Measurements from ENCODE around the gene ACAP3. TPM values are rescaled to one million over a fixed set of nuclear protein-coding genes. Genes with fewer than 3 reads are reported as not detected.

Gene ACAP3
- total RNA-seq, 1 experiment from 2014 or later, result 30.7 TPM

- ATAC-seq, result peak; percentile 84
- ChIA-PET CTCF (interaction anchor here (1.2 kb wide), 1 partner anchor 117 kb away, joined by 3 read pairs; no protein-coding TSS in a partner anchor), POLR2A (no interaction called here)
- H3K36me3 ChIP-seq (ENCODE audit: control insufficient read depth, insufficient read depth, low read length), result no peaks in the 10 kb centered on the region; the same call in none of the 2 replicates
- peak within 1 kb of the TSS; percentile 91 for H3K27ac ChIP-seq (ENCODE audit: low read length)
- peak within 1 kb of the TSS; percentile 83 to 87 for H3K4me3 ChIP-seq (ENCODE audit: low read depth in 2 of 2, low read length in 2 of 2)
- H3K4me1 ChIP-seq (ENCODE audit: control insufficient read depth, insufficient read depth, low read length), result peaks cover 31% of the 10 kb centered on the region
- in situ Hi-C loops (cut with HindIII; ENCODE audit: low pct_unique_long_range_greater_than_20kb, low sequenced_read_pairs) (no loop called here), intact Hi-C loops (cut with micrococcal nuclease; ENCODE audit: unreplicated experiment) (no loop called here)
- no peaks in the 10 kb centered on the region for H3K27me3 ChIP-seq (ENCODE audit: control insufficient read depth, insufficient read depth, low read length)
- BruUV-seq (replicated peaks), result no TSS peak
- no peak for DNase-seq (ENCODE audit: low read depth, low spot score)
- no peaks in the 10 kb centered on the region for H3K9me3 ChIP-seq (ENCODE audit: control insufficient read depth, insufficient read depth, low read depth, low read length)
- 0 out of 4 replicates have a peak, but pooled peaks of 1 of the 2 experiments have one; percentile 2 for TF ChIP-seq REST (IDR thresholded peaks at IDR 0.05; ENCODE audit: insufficient read depth in 1 of 2, low read depth in 2 of 2, low read length in 1 of 2)
- peak; percentile 86 for TF ChIP-seq POLR2AphosphoS5 (IDR thresholded peaks at IDR 0.05; ENCODE audit: low read depth, low read length)
- no peak for TF ChIP-seq SIN3A (IDR thresholded peaks at IDR 0.05; ENCODE audit: borderline replicate concordance, insufficient read depth, low read depth, low read length)
- no peak for TF ChIP-seq TCF7L2 (IDR thresholded peaks at IDR 0.05; ENCODE audit: low read depth, low read length)
- TF ChIP-seq, protein P1, sequence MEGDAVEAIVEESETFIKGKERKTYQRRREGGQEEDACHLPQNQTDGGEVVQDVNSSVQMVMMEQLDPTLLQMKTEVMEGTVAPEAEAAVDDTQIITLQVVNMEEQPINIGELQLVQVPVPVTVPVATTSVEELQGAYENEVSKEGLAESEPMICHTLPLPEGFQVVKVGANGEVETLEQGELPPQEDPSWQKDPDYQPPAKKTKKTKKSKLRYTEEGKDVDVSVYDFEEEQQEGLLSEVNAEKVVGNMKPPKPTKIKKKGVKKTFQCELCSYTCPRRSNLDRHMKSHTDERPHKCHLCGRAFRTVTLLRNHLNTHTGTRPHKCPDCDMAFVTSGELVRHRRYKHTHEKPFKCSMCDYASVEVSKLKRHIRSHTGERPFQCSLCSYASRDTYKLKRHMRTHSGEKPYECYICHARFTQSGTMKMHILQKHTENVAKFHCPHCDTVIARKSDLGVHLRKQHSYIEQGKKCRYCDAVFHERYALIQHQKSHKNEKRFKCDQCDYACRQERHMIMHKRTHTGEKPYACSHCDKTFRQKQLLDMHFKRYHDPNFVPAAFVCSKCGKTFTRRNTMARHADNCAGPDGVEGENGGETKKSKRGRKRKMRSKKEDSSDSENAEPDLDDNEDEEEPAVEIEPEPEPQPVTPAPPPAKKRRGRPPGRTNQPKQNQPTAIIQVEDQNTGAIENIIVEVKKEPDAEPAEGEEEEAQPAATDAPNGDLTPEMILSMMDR (IDR thresholded peaks at IDR 0.05), result no peak
These were observed 17.0 kb upstream of the ACAP3 start, which contains the start of the genes CPTP and INTS11 for GRCh38 chr1:1324524-1325287. CPTP (plus strand) TSS chr1:1324802; CDS start chr1:1326911, 2,109 bp downstream. INTS11 (minus strand) TSS chr1:1324660; CDS start chr1:1324608, 52 bp downstream.

DNA sequence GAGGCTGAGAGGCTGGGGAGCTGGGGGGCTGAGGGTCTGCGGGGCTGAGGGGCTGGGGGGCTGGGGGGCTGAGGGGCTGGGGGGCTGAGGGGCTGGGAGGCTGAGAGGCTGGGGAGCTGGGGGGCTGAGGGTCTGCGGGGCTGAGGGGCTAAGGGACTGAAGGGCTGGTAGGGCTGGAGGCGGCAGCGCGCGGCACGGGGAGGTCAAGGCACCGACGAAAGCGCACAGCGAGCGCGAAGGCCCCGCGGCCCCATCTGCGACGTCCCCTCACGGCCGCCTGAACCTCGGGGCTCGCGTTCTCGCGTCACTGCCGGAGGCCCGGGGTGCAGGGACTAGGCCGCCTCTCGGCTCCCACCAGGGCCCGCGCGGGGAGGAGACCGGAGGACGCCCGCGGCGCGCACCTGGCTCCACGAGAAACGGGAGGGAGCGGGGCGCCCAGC, 16.4 kb upstream of the ACAP3 start:
- no peaks in the 10 kb centered on the region; the same call in none of the 2 replicates for H3K36me3 ChIP-seq (ENCODE audit: control insufficient read depth, insufficient read depth, low read length)
- CTCF ChIA-PET, result interaction anchor here (0.7 kb wide), 1 partner anchor 75 kb away, joined by 4 read pairs; the partner anchor contains the start of gene CCNL2
- peak overlapping the region; percentile 79 for H3K27ac ChIP-seq (ENCODE audit: low read length)
- POLR2A ChIA-PET, result no interaction called here
- ATAC-seq (peak; percentile 54), DNase-seq (ENCODE audit: low read depth, low spot score) (no peak)
- intact Hi-C loops (cut with micrococcal nuclease; ENCODE audit: unreplicated experiment) (no loop called here), in situ Hi-C loops (cut with HindIII; ENCODE audit: low pct_unique_long_range_greater_than_20kb, low sequenced_read_pairs) (no loop called here)
- no TSS peak for BruUV-seq (replicated peaks)
- no peaks in the 10 kb centered on the region for H3K9me3 ChIP-seq (ENCODE audit: control insufficient read depth, insufficient read depth, low read depth, low read length)
- peaks cover 33% of the 10 kb centered on the region for H3K4me1 ChIP-seq (ENCODE audit: control insufficient read depth, insufficient read depth, low read length)
- H3K4me3 ChIP-seq (ENCODE audit: low read depth in 2 of 2, low read length in 2 of 2), result peak overlapping the region; percentile 71 to 87
- no peak for TF ChIP-seq TCF7L2 (IDR thresholded peaks at IDR 0.05; ENCODE audit: low read depth, low read length)
- TF ChIP-seq, protein P1 (IDR thresholded peaks at IDR 0.05), result no peak
- no peak for TF ChIP-seq SIN3A (IDR thresholded peaks at IDR 0.05; ENCODE audit: borderline replicate concordance, insufficient read depth, low read depth, low read length)
- no peak for TF ChIP-seq POLR2AphosphoS5 (IDR thresholded peaks at IDR 0.05; ENCODE audit: low read depth, low read length)
- TF ChIP-seq REST (IDR thresholded peaks at IDR 0.05; ENCODE audit: insufficient read depth in 1 of 2, low read depth in 2 of 2, low read length in 1 of 2), result no peak
- no peaks in the 10 kb centered on the region for H3K27me3 ChIP-seq (ENCODE audit: control insufficient read depth, insufficient read depth, low read length)

Data from Panc1 (cell line).